CD14-positive monocyte (primary cell): ENCODE results near the gene GRIN3A. TPM values are rescaled to one million over a fixed set of nuclear protein-coding genes. Genes with fewer than 3 reads are reported as not detected.

Experiments used
- DNase-seq, 3 donors: peaks; one replicate each; pipeline ENCODE4 v3.0.0-alpha.2; 2011 to 2022
- H2AFZ ChIP-seq: 2 replicates; pipeline ENCODE4 v1.6.0; 2012; ENCODE audit warnings: mild to moderate bottlenecking, low read depth, low read length, inconsistent platforms; ENCODE audit not compliant: insufficient read depth, poor library complexity, severe bottlenecking
- H3K27ac ChIP-seq, 2 donors: 1 replicate in 1 of 2; 2 replicates in 1 of 2; pipeline ENCODE4 v1.5.1; 2012 to 2013; ENCODE audit warnings: low read length in 2 of 2, control low read depth in 1 of 2, inconsistent platforms in 1 of 2, low read depth in 1 of 2, mild to moderate bottlenecking in 1 of 2
- H3K27me3 ChIP-seq, 2 donors: one replicate each; pipeline versions ENCODE4 v1.6.0 to v1.6.1; 2011 to 2013; ENCODE audit warnings: low read length in 2 of 2; ENCODE audit not compliant: control insufficient read depth in 2 of 2, insufficient read depth in 2 of 2
- H3K36me3 ChIP-seq, 2 donors: replicated peaks in 1 of 2; 1 replicate in 1 of 2; 2 replicates in 1 of 2; pipeline versions ENCODE4 v1.5.1 to v1.6.1; 2012 to 2013; ENCODE audit warnings: low read length in 2 of 2, control low read depth in 1 of 2, inconsistent platforms in 1 of 2, mild to moderate bottlenecking in 1 of 2; ENCODE audit not compliant: insufficient read depth in 2 of 2, control insufficient read depth in 1 of 2
- H3K4me1 ChIP-seq, 2 donors: 1 replicate in 1 of 2; 2 replicates in 1 of 2; pipeline versions ENCODE4 v1.5.1 to v1.6.1; 2012 to 2013; ENCODE audit warnings: low read length in 2 of 2, control low read depth in 1 of 2, inconsistent platforms in 1 of 2, mild to moderate bottlenecking in 1 of 2, moderate library complexity in 1 of 2; ENCODE audit not compliant: insufficient read depth in 2 of 2, control insufficient read depth in 1 of 2
- H3K4me2 ChIP-seq: replicated peaks from 2 replicates; pipeline ENCODE3; 2012; ENCODE audit warnings: low read length, moderate library complexity, mild to moderate bottlenecking; ENCODE audit not compliant: poor library complexity, severe bottlenecking; ENCODE audit errors: extremely low read depth
- H3K4me3 ChIP-seq, 3 experiments: fragments of 200-600 bp in 1 of 3; sonication (generic) in 1 of 3; replicated peaks in 1 of 3; 1 replicate in 2 of 3; 2 replicates in 1 of 3; pipeline ENCODE4 v1.5.1; 2011 to 2013; ENCODE audit warnings: low read length in 3 of 3, mild to moderate bottlenecking in 3 of 3, control low read depth in 2 of 3, low read depth in 2 of 3, inconsistent platforms in 1 of 3, moderate library complexity in 1 of 3
- H3K79me2 ChIP-seq: 2 replicates; pipeline ENCODE4 v1.6.0; 2012; ENCODE audit warnings: mild to moderate bottlenecking, control low read depth, inconsistent platforms, low read length, moderate library complexity; ENCODE audit not compliant: insufficient read depth
- H3K9ac ChIP-seq: 2 replicates; pipeline ENCODE4 v1.6.0; 2017; ENCODE audit warnings: low read length, mild to moderate bottlenecking; ENCODE audit not compliant: insufficient read depth, poor library complexity, severe bottlenecking
- H3K9me3 ChIP-seq, 2 donors: replicated peaks in 1 of 2; 1 replicate in 1 of 2; 2 replicates in 1 of 2; pipeline versions ENCODE4 v1.5.1 to v1.6.1; 2012 to 2013; ENCODE audit warnings: low read length in 2 of 2, control low read depth in 1 of 2; ENCODE audit not compliant: control insufficient read depth in 1 of 2, insufficient read depth in 1 of 2
- H4K20me1 ChIP-seq: 2 replicates; pipeline ENCODE4 v1.6.0; 2012; ENCODE audit warnings: mild to moderate bottlenecking, low read length, control low read depth, moderate library complexity; ENCODE audit not compliant: insufficient read depth
- H3K27ac Mint-ChIP-seq, 7 donors: one replicate each; pipeline ENCODE4 v1.8.0; 2020; ENCODE audit warnings: mild to moderate bottlenecking in 7 of 7, mixed read lengths in 7 of 7, moderate library complexity in 6 of 7, inconsistent platforms in 2 of 7
- H3K27me3 Mint-ChIP-seq, 3 donors: one replicate each; pipeline ENCODE4 v1.8.0; 2021 to 2022; ENCODE audit warnings: low read depth in 3 of 3, mild to moderate bottlenecking in 3 of 3, mixed read lengths in 3 of 3, moderate library complexity in 3 of 3, inconsistent platforms in 1 of 3
- H3K36me3 Mint-ChIP-seq, 2 donors: one replicate each; pipeline ENCODE4 v1.8.0; 2020; ENCODE audit warnings: mixed read lengths in 2 of 2, inconsistent platforms in 1 of 2, mild to moderate bottlenecking in 1 of 2
- H3K4me1 Mint-ChIP-seq: one replicate; pipeline ENCODE4 v1.8.0; 2020; ENCODE audit warnings: mild to moderate bottlenecking, mixed read lengths
- H3K4me3 Mint-ChIP-seq, 2 donors: one replicate each; pipeline ENCODE4 v1.8.0; 2020; ENCODE audit warnings: mild to moderate bottlenecking in 2 of 2, mixed read lengths in 2 of 2, moderate library complexity in 1 of 2
- H3K9me3 Mint-ChIP-seq, 7 donors: one replicate each; pipeline ENCODE4 v1.8.0; 2020 to 2022; ENCODE audit warnings: mixed read lengths in 7 of 7, mild to moderate bottlenecking in 6 of 7, moderate library complexity in 6 of 7, inconsistent platforms in 2 of 7
- CTCF ChIP-seq: fragments of 200-600 bp; IDR thresholded peaks from one replicate; pipeline ENCODE4 v1.8.0; 2022; ENCODE audit warnings: antibody characterized with exemption, mild to moderate bottlenecking
- WGBS: methylation state at CpG from one replicate; pipeline ENCODE4 v1.1.5; 2013; ENCODE audit warnings: missing lambda C conversion rate; ENCODE audit not compliant: insufficient coverage; 5-methylcytosine and 5-hydroxymethylcytosine counted together
- intact Hi-C, 2 donors: fragments of 100-400 bp; cut with micrococcal nuclease; formaldehyde crosslinking; loops; one replicate each; pipeline versions ENCODE4 v1.15.0 to v1.15.1; 2023
- polyA plus RNA-seq, 3 donors: library from polyadenylated mRNA; depleted of rRNA in 1 of 3; unstranded in 2 of 3; stranded (reverse) in 1 of 3; fragments of 300-500 nt in 2 of 3; fragments of >200 nt in 1 of 3; fragmentation: Illumina TruSeq in 2 of 3; gene quantifications; 1 replicate in 2 of 3; 2 replicates in 1 of 3; pipeline ENCODE4 v1.2.3, GENCODE V29; 2012 to 2021

Gene GRIN3A
- polyA plus RNA-seq, 3 donors, result 0.11 to 0.39 (median 0.16) TPM

DNA sequence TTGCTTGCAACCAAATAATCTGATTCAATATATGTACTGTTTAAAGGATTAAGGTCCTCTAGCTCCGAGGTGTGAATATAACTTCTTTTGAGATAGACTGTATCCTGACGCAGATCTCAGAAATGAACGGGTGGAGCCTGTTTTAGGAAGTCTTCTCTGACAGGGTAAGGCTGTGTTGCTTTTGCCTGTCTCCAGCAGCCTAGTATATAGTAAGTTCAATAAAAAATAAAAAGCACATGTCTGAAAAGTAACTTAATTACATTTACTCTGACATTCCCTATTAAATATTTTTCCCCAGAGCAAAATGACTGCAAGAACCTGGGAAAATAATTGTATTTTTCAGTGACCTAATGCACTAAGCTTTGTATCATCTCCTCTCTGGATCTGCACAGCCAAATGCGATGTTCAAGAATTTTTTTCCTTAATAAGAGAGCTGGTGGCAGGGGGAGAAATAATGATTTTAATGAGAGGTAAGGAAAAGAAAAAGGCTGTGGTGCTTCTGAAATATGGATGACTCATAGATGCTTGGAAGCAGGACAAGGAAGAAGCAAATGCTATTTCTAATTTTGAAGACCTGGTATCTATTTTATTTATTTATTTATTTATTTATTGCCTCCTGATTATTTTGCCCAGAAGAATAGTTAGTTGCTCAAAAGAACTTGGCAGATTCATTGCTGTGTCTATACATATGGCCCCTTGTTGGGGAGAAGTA is 151.0 kb downstream of the GRIN3A start:
- H3K4me1 ChIP-seq, result peaks cover 20 to 32% of the 10 kb centered on the region in 2 donors
- H3K4me2 ChIP-seq, result no peak overlapping the region
- H3K4me1 Mint-ChIP-seq, result peaks cover 28% of the 10 kb centered on the region
- no peak for TF ChIP-seq CTCF
- no peak overlapping the region for H3K4me3 Mint-ChIP-seq
- H3K79me2 ChIP-seq, result no peaks in the 10 kb centered on the region
- H4K20me1 ChIP-seq, result no peaks in the 10 kb centered on the region
- no peaks in the 10 kb centered on the region for H3K36me3 ChIP-seq
- no peak overlapping the region for H2AFZ ChIP-seq
- H3K27ac Mint-ChIP-seq, result peak overlapping the region in 2 of 7 donors; percentile 15 to 38
- H3K36me3 Mint-ChIP-seq, result peaks cover 5 to 7% of the 10 kb centered on the region in 2 donors
- no peak overlapping the region for H3K4me3 ChIP-seq
- no peak overlapping the region for H3K27ac ChIP-seq
- H3K27me3 ChIP-seq, result peaks cover 0 to 3% of the 10 kb centered on the region in 2 donors
- H3K9me3 Mint-ChIP-seq, result peaks cover 0 to 9% (median 0%) of the 10 kb centered on the region in 7 donors
- H3K9ac ChIP-seq, result no peak overlapping the region
- WGBS, result no CpG with 5 or more reads among the region's 4 CpGs
- intact Hi-C loops, result no loop called here
- H3K9me3 ChIP-seq, result no peaks in the 10 kb centered on the region
- DNase-seq, result no peak
- H3K27me3 Mint-ChIP-seq, result peaks cover 0 to 3% (median 2%) of the 10 kb centered on the region in 3 donors

- Histone ChIP-seq H3K4me1 (peaks cover 20 to 32% of the 10 kb centered on the region in 2 donors), H4K20me1 (no peaks in the 10 kb centered on the region), H3K27ac (peak overlapping the region in 1 of 2 donors; percentile 90), H3K4me3 (peak overlapping the region in 1 of 3 experiments; percentile 70), H2AFZ (peak overlapping the region; percentile 69), H3K4me2 (peak overlapping the region; percentile 73), H3K9me3 (no peaks in the 10 kb centered on the region), H3K27me3 (no peaks in the 10 kb centered on the region), H3K36me3 (no peaks in the 10 kb centered on the region), H3K79me2 (no peaks in the 10 kb centered on the region), H3K9ac (no peak overlapping the region)
- no CpG with 5 or more reads among the region's 5 CpGs for WGBS
- Mint-ChIP-seq H3K4me3 (no peak overlapping the region), H3K27me3 (peaks cover 0 to 3% (median 0%) of the 10 kb centered on the region in 3 donors), H3K4me1 (peaks cover 30% of the 10 kb centered on the region), H3K27ac (peak overlapping the region; percentile 82 to 98 (median 93)), H3K9me3 (peaks cover 0 to 9% (median 0%) of the 10 kb centered on the region in 7 donors), H3K36me3 (peaks cover 5 to 7% of the 10 kb centered on the region in 2 donors)
- intact Hi-C loops, result no loop called here
- TF ChIP-seq CTCF, result no peak
- DNase-seq, result peak; percentile 36 to 59 (median 36)
Measured at GRCh38 chr9:101586651-101587050, 151.8 kb downstream of the GRIN3A start.
